Measurements from ENCODE around the gene MTA3. TPM values are rescaled to one million over a fixed set of nuclear protein-coding genes. Genes with fewer than 3 reads are reported as not detected.

MTA3 gene
- polyA plus RNA-seq, 3 donors, result 2.0 to 4.5 (median 2.2) TPM

DNA sequence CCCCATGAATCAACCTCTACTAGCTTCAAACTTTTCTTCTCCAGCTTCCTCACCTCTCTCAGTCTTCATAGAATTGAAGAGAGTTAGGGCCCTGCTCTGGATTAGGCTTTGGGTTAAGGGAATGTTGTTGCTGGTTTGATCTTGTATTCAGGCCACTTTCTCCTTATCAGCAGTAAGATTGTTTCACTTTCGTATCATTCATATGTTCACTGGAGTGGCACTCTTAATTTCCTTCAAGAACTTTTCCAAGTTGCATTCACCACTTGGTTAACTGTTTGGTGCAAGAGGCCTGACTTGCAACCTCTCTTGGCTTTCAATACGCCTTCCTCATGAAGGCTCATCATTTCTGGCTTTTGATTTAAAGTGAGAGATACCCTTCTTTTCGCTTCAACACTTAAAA lies 172.7 kb downstream of the MTA3 start:
- no peak overlapping the region for H3K27ac ChIP-seq (ENCODE audit: low read depth in 1 of 2, low read length in 2 of 2)
- H3K9me3 Mint-ChIP-seq, result peaks cover 11 to 18% (median 13%) of the 10 kb centered on the region in 7 donors
- H3K9ac ChIP-seq (ENCODE audit: insufficient read depth, low read length, poor library complexity, severe bottlenecking), result no peak overlapping the region
- peaks cover 5 to 17% of the 10 kb centered on the region in 2 donors for H3K9me3 ChIP-seq (replicated peaks in 1 of 2; ENCODE audit: control insufficient read depth in 1 of 2, insufficient read depth in 1 of 2, low read length in 2 of 2)
- no CpG with 5 or more reads among the region's 3 CpGs for WGBS (ENCODE audit: insufficient coverage)
- H3K4me1 Mint-ChIP-seq, result peaks cover 9% of the 10 kb centered on the region
- H3K79me2 ChIP-seq (ENCODE audit: insufficient read depth, low read length), result no peaks in the 10 kb centered on the region
- peaks cover 6 to 8% of the 10 kb centered on the region in 2 donors for H3K36me3 Mint-ChIP-seq
- TF ChIP-seq, protein P1, sequence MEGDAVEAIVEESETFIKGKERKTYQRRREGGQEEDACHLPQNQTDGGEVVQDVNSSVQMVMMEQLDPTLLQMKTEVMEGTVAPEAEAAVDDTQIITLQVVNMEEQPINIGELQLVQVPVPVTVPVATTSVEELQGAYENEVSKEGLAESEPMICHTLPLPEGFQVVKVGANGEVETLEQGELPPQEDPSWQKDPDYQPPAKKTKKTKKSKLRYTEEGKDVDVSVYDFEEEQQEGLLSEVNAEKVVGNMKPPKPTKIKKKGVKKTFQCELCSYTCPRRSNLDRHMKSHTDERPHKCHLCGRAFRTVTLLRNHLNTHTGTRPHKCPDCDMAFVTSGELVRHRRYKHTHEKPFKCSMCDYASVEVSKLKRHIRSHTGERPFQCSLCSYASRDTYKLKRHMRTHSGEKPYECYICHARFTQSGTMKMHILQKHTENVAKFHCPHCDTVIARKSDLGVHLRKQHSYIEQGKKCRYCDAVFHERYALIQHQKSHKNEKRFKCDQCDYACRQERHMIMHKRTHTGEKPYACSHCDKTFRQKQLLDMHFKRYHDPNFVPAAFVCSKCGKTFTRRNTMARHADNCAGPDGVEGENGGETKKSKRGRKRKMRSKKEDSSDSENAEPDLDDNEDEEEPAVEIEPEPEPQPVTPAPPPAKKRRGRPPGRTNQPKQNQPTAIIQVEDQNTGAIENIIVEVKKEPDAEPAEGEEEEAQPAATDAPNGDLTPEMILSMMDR (IDR thresholded peaks at IDR 0.05), result no peak
- H3K4me1 ChIP-seq (ENCODE audit: control insufficient read depth in 1 of 2, insufficient read depth in 2 of 2, low read length in 2 of 2), result peaks cover 4 to 7% of the 10 kb centered on the region in 2 donors
- no peaks in the 10 kb centered on the region for H4K20me1 ChIP-seq (ENCODE audit: insufficient read depth, low read length)
- no peaks in the 10 kb centered on the region for H3K27me3 ChIP-seq (ENCODE audit: control insufficient read depth in 2 of 2, insufficient read depth in 2 of 2, low read length in 2 of 2)
- H3K4me3 Mint-ChIP-seq, result no peak overlapping the region
- intact Hi-C loops (cut with micrococcal nuclease), result no loop called here
- no peak overlapping the region for H2AFZ ChIP-seq (ENCODE audit: insufficient read depth, low read depth, low read length, poor library complexity, severe bottlenecking)
- H3K4me3 ChIP-seq (replicated peaks in 1 of 3; ENCODE audit: low read depth in 2 of 3, low read length in 3 of 3), result no peak overlapping the region
- H3K27ac Mint-ChIP-seq, result peak overlapping the region in 1 of 7 donors; percentile 38
- H3K4me2 ChIP-seq (replicated peaks; ENCODE audit: extremely low read depth, low read length, poor library complexity, severe bottlenecking), result no peak overlapping the region
- DNase-seq, result no peak
- H3K27me3 Mint-ChIP-seq (ENCODE audit: low read depth in 3 of 3), result peaks cover 0 to 2% (median 1%) of the 10 kb centered on the region in 3 donors
- H3K36me3 ChIP-seq (replicated peaks in 1 of 2; ENCODE audit: control insufficient read depth in 1 of 2, insufficient read depth in 2 of 2, low read length in 2 of 2), result no peaks in the 10 kb centered on the region

DNA sequence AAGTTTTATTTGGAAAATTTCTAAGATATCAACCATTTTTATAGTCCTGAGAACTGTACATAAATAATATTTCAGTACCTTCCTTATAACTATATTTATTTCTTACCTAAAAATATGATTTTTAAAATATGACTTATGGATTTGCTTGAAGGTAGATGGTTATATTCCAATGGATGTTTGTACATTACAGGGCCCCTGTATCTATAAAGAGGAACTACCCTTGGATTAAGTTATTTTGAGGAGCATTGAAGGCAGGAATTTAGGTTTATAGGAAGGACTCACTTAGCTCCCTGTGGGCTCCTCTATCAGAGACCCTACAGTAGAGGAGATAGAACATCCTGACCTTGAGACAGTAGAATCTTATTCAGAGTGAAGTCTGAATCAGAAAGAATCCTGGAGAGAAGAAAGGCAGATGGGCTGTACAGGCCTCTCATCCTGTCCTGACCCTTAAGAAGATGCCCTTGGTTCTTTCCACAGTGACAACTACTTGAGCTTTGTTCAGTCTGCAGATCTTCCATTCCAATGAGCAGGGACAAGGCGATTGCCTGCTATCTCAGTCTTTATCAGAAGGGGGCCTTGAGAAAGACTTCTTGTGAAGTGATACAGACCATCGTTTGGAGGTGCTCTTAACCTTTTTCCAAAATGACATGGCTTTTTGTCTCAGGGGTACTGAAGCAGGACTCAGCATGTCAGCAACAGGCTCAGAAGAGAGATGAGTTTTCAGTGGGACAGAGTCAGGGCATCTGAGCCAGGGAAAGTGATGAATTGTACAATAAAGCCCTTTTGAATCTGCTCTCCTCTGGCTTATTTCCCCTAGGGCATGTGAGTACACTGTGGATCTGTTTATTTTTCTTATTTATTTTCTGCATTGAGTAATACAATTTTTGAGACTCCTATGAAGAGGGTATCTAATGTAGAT lies 174.6 kb downstream of the MTA3 start:
- H3K27ac Mint-ChIP-seq, result peak overlapping the region in 1 of 7 donors; percentile 15
- H3K36me3 ChIP-seq (replicated peaks in 1 of 2; ENCODE audit: control insufficient read depth in 1 of 2, insufficient read depth in 2 of 2, low read length in 2 of 2), result no peaks in the 10 kb centered on the region

More for the DNA sequence above, 174.6 kb downstream of the MTA3 start:
- no peaks in the 10 kb centered on the region for H3K4me1 ChIP-seq (ENCODE audit: control insufficient read depth in 1 of 2, insufficient read depth in 2 of 2, low read length in 2 of 2)
- no peak overlapping the region for H3K27ac ChIP-seq (ENCODE audit: low read depth in 1 of 2, low read length in 2 of 2)
- no peaks in the 10 kb centered on the region for H4K20me1 ChIP-seq (ENCODE audit: insufficient read depth, low read length)
- intact Hi-C loops (cut with micrococcal nuclease), result no loop called here
- no peaks in the 10 kb centered on the region for H3K27me3 ChIP-seq (ENCODE audit: control insufficient read depth in 2 of 2, insufficient read depth in 2 of 2, low read length in 2 of 2)
- H3K4me1 Mint-ChIP-seq, result peaks cover 5% of the 10 kb centered on the region
- H3K4me3 Mint-ChIP-seq, result no peak overlapping the region
- no peaks in the 10 kb centered on the region for H3K79me2 ChIP-seq (ENCODE audit: insufficient read depth, low read length)
- H3K27me3 Mint-ChIP-seq (ENCODE audit: low read depth in 3 of 3), result peaks cover 0 to 2% (median 0%) of the 10 kb centered on the region in 3 donors
- no peak for DNase-seq
- H3K4me2 ChIP-seq (replicated peaks; ENCODE audit: extremely low read depth, low read length, poor library complexity, severe bottlenecking), result no peak overlapping the region
- peaks cover 3% of the 10 kb centered on the region in 2 donors for H3K36me3 Mint-ChIP-seq
- no peak overlapping the region for H3K4me3 ChIP-seq (replicated peaks in 1 of 3; ENCODE audit: low read depth in 2 of 3, low read length in 3 of 3)
- peaks cover 6 to 11% (median 9%) of the 10 kb centered on the region in 7 donors for H3K9me3 Mint-ChIP-seq
- TF ChIP-seq, protein P1 (IDR thresholded peaks at IDR 0.05), result no peak
- H2AFZ ChIP-seq (ENCODE audit: insufficient read depth, low read depth, low read length, poor library complexity, severe bottlenecking), result no peak overlapping the region
- WGBS (ENCODE audit: insufficient coverage), result 94% methylated on average over 2 of the region's 2 CpGs
- peaks cover 0 to 6% of the 10 kb centered on the region in 2 donors for H3K9me3 ChIP-seq (replicated peaks in 1 of 2; ENCODE audit: control insufficient read depth in 1 of 2, insufficient read depth in 1 of 2, low read length in 2 of 2)
- no peak overlapping the region for H3K9ac ChIP-seq (ENCODE audit: insufficient read depth, low read length, poor library complexity, severe bottlenecking)
